NCI-H2196 treated with DMSO at 0.1 percent for 48 hours (cell line): ENCODE data around the gene SLC16A12.
"Not testable (repeated sequence)": the region's sequence is repeated elsewhere in the genome, so short reads cannot be mapped to it uniquely, and the experiment has no call there.

Experiments
- DNase-seq: peaks from one replicate; lab custom pipeline; 2025; ENCODE audit not compliant: unreplicated experiment; lab: John Stamatoyannopoulos, UW

SLC16A12 gene

GRCh38 chr10:89474452-89474851, 60.9 kb downstream of the SLC16A12 start:
- DNase-seq: no peak

- no peak for DNase-seq
Measured at GRCh38 chr10:89471110-89471809, 64.1 kb downstream of the SLC16A12 start.

DNA sequence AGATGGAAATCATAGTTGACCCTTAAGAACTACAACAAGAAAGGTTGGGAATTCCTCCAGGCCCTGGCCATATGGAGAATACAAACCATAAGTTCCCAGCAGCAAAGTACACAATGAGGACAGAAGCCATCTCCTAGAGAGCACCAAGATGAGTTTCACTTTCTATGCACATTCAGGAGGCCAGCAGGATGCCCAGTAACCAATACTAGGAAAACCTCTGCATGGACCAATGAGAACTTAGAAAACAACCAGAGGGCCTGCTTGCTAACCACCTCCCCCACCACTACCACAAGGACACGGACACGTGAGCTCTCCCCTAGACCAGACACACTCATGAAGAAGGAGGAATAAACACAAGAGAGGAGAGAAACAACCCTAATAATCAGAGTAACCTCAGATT, 64.8 kb downstream of the SLC16A12 start:
- no peak for DNase-seq

DNA sequence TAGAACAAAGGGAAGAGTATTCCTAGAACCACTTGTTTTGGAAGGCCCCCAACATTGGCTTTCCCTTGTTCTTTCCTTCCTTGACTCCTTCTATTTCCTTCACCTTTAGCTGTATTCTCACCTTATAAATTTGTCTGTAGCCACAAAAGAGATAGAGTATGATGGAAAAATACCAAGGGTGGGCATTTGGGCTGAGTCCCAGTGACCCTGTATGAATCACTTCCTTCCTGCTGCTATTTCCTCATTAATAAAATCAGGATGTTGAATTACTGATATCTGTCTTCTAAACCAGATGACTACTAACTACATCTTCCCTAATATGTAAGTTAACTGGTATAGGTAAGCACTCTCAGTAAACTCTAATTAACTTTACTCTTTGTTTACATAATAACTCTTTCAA, 65.9 kb downstream of the SLC16A12 start:
- DNase-seq: no peak

DNA sequence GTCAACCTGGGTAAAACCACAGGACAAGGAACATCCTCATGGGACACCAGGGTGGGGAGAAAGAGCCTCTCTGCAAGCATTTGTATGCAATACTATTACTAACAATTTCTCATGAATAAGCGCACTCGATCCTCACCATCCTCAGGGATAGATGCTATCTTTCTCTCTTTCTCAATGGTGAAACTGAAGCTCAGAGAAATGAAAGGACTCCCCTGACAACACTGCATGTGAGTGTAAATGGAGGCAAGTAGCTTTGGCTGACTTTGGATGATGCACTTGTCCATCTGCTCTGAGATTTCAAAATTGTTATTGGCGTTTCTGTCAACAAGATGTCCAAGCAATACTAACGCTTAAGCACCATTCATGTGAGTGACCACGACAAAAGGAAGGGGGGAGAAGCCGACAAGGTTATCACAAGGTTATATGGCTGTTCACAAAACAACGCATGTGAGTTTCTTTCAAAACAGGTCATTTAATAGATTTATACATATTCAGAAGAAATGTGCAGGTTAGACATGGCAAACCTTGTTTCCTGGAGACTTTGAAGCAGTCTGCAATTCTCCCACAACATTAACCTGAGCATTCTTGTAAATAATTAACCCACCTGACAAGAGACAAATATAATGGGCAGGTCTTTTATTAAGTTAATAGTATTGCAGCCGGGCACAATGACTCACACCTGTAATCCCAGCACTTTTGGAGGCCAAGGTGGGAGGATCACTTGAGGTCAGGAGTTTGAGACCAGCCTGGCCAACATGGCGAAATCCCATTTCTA, 67.0 kb downstream of the SLC16A12 start:
- DNase-seq: no peak

GRCh38 chr10:89466599-89467035, 68.8 kb downstream of the SLC16A12 start:
- DNase-seq: no peak

- DNase-seq: no peak
Measured at GRCh38 chr10:89465196-89465595, 70.2 kb downstream of the SLC16A12 start.

DNA sequence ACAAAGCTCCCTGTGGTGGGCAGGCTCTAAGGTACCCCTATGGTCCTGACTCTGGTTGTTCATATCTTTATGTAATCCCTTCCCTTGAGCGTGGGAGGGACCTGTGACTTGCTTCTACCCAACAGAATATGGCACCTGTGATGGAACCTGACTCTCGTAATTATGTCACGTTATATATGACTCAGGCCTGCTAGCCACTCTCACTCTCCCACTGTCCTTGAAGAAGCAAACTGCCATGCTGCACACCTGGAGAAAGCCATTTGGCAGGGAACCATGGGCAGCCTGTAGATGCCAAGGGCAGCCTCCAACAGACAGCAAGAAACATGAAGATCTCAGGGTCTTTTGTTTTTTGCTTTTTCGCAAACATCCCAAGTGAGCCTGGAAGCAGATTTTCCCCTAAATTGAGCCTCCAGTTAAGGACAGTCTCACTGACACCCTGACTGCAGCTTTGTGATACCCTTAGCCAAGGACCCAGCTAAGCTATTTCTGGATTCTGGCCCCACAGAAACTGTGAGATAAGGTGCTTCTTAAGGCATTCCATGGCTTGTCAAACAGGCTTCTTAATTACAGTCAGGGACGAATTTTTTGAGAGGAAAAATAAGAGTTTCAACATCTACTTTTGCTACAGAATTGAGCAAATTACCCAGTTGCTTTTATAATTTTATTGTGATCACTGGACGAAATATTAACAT, 71.4 kb downstream of the SLC16A12 start:
- no peak for DNase-seq

GRCh38 chr10:89458784-89459183, 76.6 kb downstream of the SLC16A12 start:
- DNase-seq: no peak

DNA sequence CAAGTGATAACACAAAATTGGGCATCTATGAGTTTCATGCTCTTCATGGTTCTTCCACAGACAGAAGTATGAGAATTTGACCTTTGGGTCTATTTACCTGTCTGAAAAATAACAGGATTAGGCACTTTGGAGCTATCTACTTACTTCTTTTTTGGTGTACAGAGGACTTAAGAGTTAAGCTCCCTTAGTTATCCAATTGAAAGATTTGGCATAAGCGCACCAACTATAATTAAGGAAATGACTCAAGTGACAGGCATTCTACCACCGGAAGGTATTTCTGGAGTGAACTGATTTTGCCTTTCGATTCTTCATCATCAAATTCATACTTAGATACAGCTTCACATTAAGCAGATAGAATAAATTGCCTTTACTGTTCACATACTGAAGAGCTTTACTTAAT, 77.1 kb downstream of the SLC16A12 start:
- DNase-seq: no peak

- no peak for DNase-seq
Measured at GRCh38 chr10:89454561-89455347, 80.6 kb downstream of the SLC16A12 start.

GRCh38 chr10:89452193-89452592, 83.2 kb downstream of the SLC16A12 start:
- no peak for DNase-seq

DNA sequence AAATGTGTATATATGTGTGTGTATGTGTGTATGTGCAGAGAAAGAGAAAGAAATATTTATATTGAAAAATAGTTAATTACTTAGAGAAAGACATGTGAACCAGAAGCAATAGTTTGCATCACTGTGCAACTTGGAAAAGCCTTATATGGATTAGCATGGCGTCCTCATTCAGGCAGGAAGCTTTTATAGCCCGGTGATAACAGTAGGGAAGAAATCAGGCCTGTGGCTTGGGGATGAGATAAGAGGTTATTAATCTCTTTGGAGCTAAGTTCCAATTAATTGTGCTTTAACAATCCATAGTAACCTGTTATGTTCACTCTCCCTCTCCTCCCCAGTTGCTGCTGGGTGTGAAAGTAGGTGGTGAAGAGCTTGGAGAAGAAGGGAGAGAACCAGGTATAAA, 84.5 kb downstream of the SLC16A12 start:
- no peak for DNase-seq

DNA sequence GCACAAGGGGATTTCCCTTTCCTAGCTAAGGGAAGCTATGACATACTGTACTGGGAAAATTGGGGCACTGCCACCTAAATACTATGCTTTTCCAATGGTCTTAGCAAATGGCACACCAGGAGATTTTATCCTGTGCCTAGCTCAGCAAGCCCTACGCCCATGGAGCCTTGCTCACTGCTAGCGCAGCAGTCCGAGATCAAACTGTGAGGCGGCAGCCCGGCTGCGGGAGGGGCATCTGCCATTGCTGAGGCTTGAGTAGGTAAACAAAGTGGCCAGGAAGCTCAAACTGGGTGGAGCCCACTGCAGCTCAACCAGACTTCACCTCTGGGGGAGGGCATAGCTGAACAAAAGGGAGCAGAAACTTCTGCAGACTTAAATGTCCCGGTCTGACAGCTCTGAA, 90.6 kb downstream of the SLC16A12 start:
- not testable (repeated sequence) for DNase-seq

- DNase-seq: no peak
Measured at GRCh38 chr10:89442289-89442688, 93.1 kb downstream of the SLC16A12 start.

GRCh38 chr10:89440226-89441009, 95.0 kb downstream of the SLC16A12 start:
- no peak for DNase-seq

DNA sequence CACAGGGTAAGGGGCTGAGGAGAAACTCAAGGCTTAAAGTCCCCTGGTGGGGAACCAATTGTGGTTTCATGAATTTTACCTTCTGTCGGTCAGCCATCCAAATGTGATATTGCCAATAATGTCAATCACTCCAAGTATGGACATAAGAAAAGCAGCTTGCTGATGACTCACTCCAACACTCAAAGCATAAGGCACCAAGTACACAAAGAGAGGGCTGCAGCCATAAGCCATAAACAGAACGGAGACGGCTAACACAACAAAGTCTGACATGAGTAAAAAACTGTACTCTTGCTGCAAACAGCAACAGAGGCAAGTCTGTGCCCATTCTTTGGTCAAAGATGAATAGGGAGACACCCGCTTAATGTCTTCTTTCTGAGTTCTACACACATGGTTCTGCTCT, 96.9 kb downstream of the SLC16A12 start:
- DNase-seq: no peak

DNA sequence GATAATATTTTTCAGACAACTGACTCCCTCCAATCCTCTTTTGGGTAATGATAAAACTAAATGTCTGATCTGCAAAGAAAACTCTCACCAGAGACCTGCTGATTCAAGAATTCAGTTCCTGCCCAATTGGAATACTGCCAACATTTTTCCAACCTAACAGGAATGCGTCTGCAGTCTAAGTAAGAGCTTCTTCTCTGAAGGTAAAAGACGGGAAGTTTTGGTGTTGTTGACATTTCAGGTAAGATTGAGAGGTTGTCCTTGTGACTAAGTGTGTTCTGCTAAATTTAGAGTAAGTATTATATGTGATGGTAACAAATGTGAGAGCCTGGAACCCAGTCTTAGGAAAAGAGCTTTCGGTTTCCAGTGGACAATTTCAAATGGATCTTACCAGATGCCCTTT, 103.4 kb downstream of the SLC16A12 start:
- no peak for DNase-seq

- no peak for DNase-seq
Measured at GRCh38 chr10:89428877-89429276, 106.5 kb downstream of the SLC16A12 start.

GRCh38 chr10:89427629-89428028, 107.8 kb downstream of the SLC16A12 start:
- no peak for DNase-seq
